ENCODE results near the gene PRR35. TPM values are rescaled to one million over a fixed set of nuclear protein-coding genes. Genes with fewer than 3 reads are reported as not detected.

The PRR35 gene
- total RNA-seq, 2 experiments from 2014 or later, result not detected

- ChIA-PET POLR2A (no interaction called here), CTCF (no interaction called here)
- H3K36me3 Mint-ChIP-seq (ENCODE audit: low read depth), result peaks cover 11% of the 10 kb centered on the region
- H3K4me1 Mint-ChIP-seq, result peaks cover 21% of the 10 kb centered on the region
- no peak overlapping the region for H3K4me3 Mint-ChIP-seq
- no peak overlapping the region for H3K27ac Mint-ChIP-seq
- ATAC-seq, result no peak
- no peaks in the 10 kb centered on the region for H3K9me3 Mint-ChIP-seq (ENCODE audit: low read depth)
- H3K27me3 Mint-ChIP-seq, result no peaks in the 10 kb centered on the region
- intact Hi-C loops (cut with DNase I, micrococcal nuclease), result no loop called here
- DNase-seq, result no peak
These were observed 37.7 kb upstream of the PRR35 start for GRCh38 chr16:522320-523096.

GRCh38 chr16:523097-523741 lies 37.0 kb upstream of the PRR35 start:
- Mint-ChIP-seq H3K4me3 (no peak overlapping the region), H3K27me3 (no peaks in the 10 kb centered on the region), H3K4me1 (peaks cover 21% of the 10 kb centered on the region), H3K36me3 (ENCODE audit: low read depth) (peaks cover 11% of the 10 kb centered on the region), H3K9me3 (ENCODE audit: low read depth) (no peaks in the 10 kb centered on the region), H3K27ac (peak overlapping the region; percentile 47)
- intact Hi-C loops (cut with DNase I, micrococcal nuclease), result no loop called here
- ChIA-PET CTCF (no interaction called here), POLR2A (no interaction called here)
- DNase-seq, result no peak
- ATAC-seq, result no peak

GRCh38 chr16:524274-525040 lies 35.7 kb upstream of the PRR35 start:
- Mint-ChIP-seq H3K9me3 (ENCODE audit: low read depth) (no peaks in the 10 kb centered on the region), H3K27me3 (no peaks in the 10 kb centered on the region), H3K4me3 (peak overlapping the region; percentile 81), H3K36me3 (ENCODE audit: low read depth) (peaks cover 20% of the 10 kb centered on the region), H3K4me1 (peaks cover 26% of the 10 kb centered on the region), H3K27ac (peak overlapping the region; percentile 96)
- CTCF ChIA-PET, result no interaction called here
- DNase-seq, result no peak
- intact Hi-C loops (cut with DNase I, micrococcal nuclease), result loop anchor here (1.0 to 5.0 kb wide), 11 partner anchors 84 to 1183 kb away; partner anchors contain the start of genes LUC7L (in 2 of the 2), CRAMP1 (in 1 of the 2), IFT140 (in 1 of the 2) and JMJD8 (in 1 of the 2)
- no peak for ATAC-seq
- POLR2A ChIA-PET, result no interaction called here

- H3K9me3 Mint-ChIP-seq (ENCODE audit: low read depth), result no peaks in the 10 kb centered on the region
- H3K4me1 Mint-ChIP-seq, result peaks cover 31% of the 10 kb centered on the region
- ATAC-seq (peak; percentile 16), DNase-seq (peak; percentile 63)
- no peaks in the 10 kb centered on the region for H3K27me3 Mint-ChIP-seq
- H3K36me3 Mint-ChIP-seq (ENCODE audit: low read depth), result peaks cover 25% of the 10 kb centered on the region
- POLR2A ChIA-PET, result no interaction called here
- intact Hi-C loops (cut with DNase I, micrococcal nuclease), result loop anchor here (1.0 to 5.0 kb wide), 11 partner anchors 83 to 1182 kb away; partner anchors contain the start of genes LUC7L (in 2 of the 2), CRAMP1 (in 1 of the 2), IFT140 (in 1 of the 2) and JMJD8 (in 1 of the 2)
- peak overlapping the region; percentile 96 for H3K27ac Mint-ChIP-seq
- H3K4me3 Mint-ChIP-seq, result peak overlapping the region; percentile 81
- CTCF ChIA-PET, result interaction anchor here (0.9 kb wide), 1 partner anchor 133 kb away, joined by 3 read pairs; no protein-coding TSS in a partner anchor
These were observed 35.1 kb upstream of the PRR35 start for GRCh38 chr16:525123-525519.

GRCh38 chr16:525520-526180 lies 34.5 kb upstream of the PRR35 start:
- peaks cover 25% of the 10 kb centered on the region for H3K36me3 Mint-ChIP-seq (ENCODE audit: low read depth)
- peak; percentile 90 for DNase-seq
- intact Hi-C loops (cut with DNase I, micrococcal nuclease), result loop anchor here (1.0 to 5.0 kb wide), 12 partner anchors 83 to 1182 kb away; partner anchors contain the start of genes LUC7L (in 2 of the 2), CRAMP1 (in 1 of the 2), IFT140 (in 1 of the 2) and JMJD8 (in 1 of the 2)
- peaks cover 35% of the 10 kb centered on the region for H3K4me1 Mint-ChIP-seq
- peak; percentile 74 for ATAC-seq
- POLR2A ChIA-PET, result no interaction called here
- CTCF ChIA-PET, result interaction anchor here (0.6 to 0.9 kb wide), 5 partner anchors 11 to 219 kb away, joined by 3 to 4 read pairs (median 3); partner anchors contain the start of gene METTL26
- H3K9me3 Mint-ChIP-seq (ENCODE audit: low read depth), result no peaks in the 10 kb centered on the region
- H3K27me3 Mint-ChIP-seq, result no peaks in the 10 kb centered on the region
- H3K4me3 Mint-ChIP-seq, result peak overlapping the region; percentile 81
- peak overlapping the region; percentile 96 for H3K27ac Mint-ChIP-seq

GRCh38 chr16:526181-527014 lies 33.8 kb upstream of the PRR35 start:
- intact Hi-C loops (cut with DNase I, micrococcal nuclease), result loop anchor here (1.0 to 5.0 kb wide), 21 partner anchors 43 to 1181 kb away; partner anchors contain the start of genes METTL26 (in 2 of the 2), AXIN1 (in 1 of the 2), CRAMP1 (in 1 of the 2) and DECR2 (in 1 of the 2)
- ChIA-PET CTCF (interaction anchor here (0.6 to 0.9 kb wide), 6 partner anchors 12 to 220 kb away, joined by 3 to 4 read pairs (median 3); partner anchors contain the start of gene METTL26), POLR2A (no interaction called here)
- H3K9me3 Mint-ChIP-seq (ENCODE audit: low read depth), result no peaks in the 10 kb centered on the region
- peak overlapping the region; percentile 81 for H3K4me3 Mint-ChIP-seq
- H3K4me1 Mint-ChIP-seq, result peaks cover 35% of the 10 kb centered on the region
- no peaks in the 10 kb centered on the region for H3K27me3 Mint-ChIP-seq
- ATAC-seq (no peak), DNase-seq (peak; percentile 58)
- peaks cover 25% of the 10 kb centered on the region for H3K36me3 Mint-ChIP-seq (ENCODE audit: low read depth)
- peak overlapping the region; percentile 96 for H3K27ac Mint-ChIP-seq

GRCh38 chr16:527015-527903 lies 32.9 kb upstream of the PRR35 start, which contains the start of gene CAPN15:
Gene CAPN15, plus strand, starts transcription at chr16:527712. Its CDS starts 19,127 bp downstream, at chr16:546839.
- Mint-ChIP-seq H3K4me3 (peak within 1 kb of the TSS; percentile 94), H3K4me1 (peaks cover 35% of the 10 kb centered on the region), H3K27ac (peak within 1 kb of the TSS; percentile 96), H3K27me3 (no peaks in the 10 kb centered on the region), H3K36me3 (ENCODE audit: low read depth) (peaks cover 25% of the 10 kb centered on the region), H3K9me3 (ENCODE audit: low read depth) (no peaks in the 10 kb centered on the region)
- intact Hi-C loops (cut with DNase I, micrococcal nuclease), result loop anchor here (1.0 to 5.0 kb wide), 21 partner anchors 42 to 1180 kb away; partner anchors contain the start of genes METTL26 (in 2 of the 2), AXIN1 (in 1 of the 2), CRAMP1 (in 1 of the 2) and DECR2 (in 1 of the 2)
- CTCF ChIA-PET, result interaction anchor here (0.6 to 0.7 kb wide), 2 partner anchors 81 to 113 kb away, joined by 4 read pairs; no protein-coding TSS in a partner anchor
- POLR2A ChIA-PET, result no interaction called here
- DNase-seq (peak; percentile 91), ATAC-seq (peak; percentile 71)

GRCh38 chr16:528111-529011 lies 31.8 kb upstream of the PRR35 start:
- POLR2A ChIA-PET, result interaction anchor here (0.6 kb wide), 1 partner anchor 59 kb away, joined by 7 read pairs; no protein-coding TSS in a partner anchor
- Mint-ChIP-seq H3K4me1 (peaks cover 35% of the 10 kb centered on the region), H3K36me3 (ENCODE audit: low read depth) (peaks cover 25% of the 10 kb centered on the region), H3K27ac (peak overlapping the region; percentile 85), H3K9me3 (ENCODE audit: low read depth) (no peaks in the 10 kb centered on the region), H3K4me3 (peak overlapping the region; percentile 94), H3K27me3 (no peaks in the 10 kb centered on the region)
- intact Hi-C loops (cut with DNase I, micrococcal nuclease), result loop anchor here (5.0 kb wide), 8 partner anchors 109 to 1179 kb away; partner anchors contain the start of genes CRAMP1 (in 1 of the 2), IFT140 (in 1 of the 2), JMJD8 (in 1 of the 2) and LUC7L (in 1 of the 2)
- CTCF ChIA-PET, result interaction anchor here (0.5 to 1.1 kb wide), 5 partner anchors 79 to 335 kb away, joined by 3 to 4 read pairs (median 3); no protein-coding TSS in a partner anchor
- ATAC-seq (peak; percentile 1), DNase-seq (peak; percentile 62)

Data from activated CD4-positive, alpha-beta T cell treated with anti-CD3 and anti-CD28 coated beads for 36 hours (primary cell).